NCI-H1092 treated with DMSO at 0.1 percent for 48 hours (cell line): Measurements from ENCODE around the gene PA2G4.
"Not testable (repeated sequence)": the region's sequence is repeated elsewhere in the genome, so short reads cannot be mapped to it uniquely, and the experiment has no call there.

Experiments used
- DNase-seq: peaks from one replicate; lab custom pipeline; 2025; lab: John Stamatoyannopoulos, UW

The PA2G4 gene

DNA sequence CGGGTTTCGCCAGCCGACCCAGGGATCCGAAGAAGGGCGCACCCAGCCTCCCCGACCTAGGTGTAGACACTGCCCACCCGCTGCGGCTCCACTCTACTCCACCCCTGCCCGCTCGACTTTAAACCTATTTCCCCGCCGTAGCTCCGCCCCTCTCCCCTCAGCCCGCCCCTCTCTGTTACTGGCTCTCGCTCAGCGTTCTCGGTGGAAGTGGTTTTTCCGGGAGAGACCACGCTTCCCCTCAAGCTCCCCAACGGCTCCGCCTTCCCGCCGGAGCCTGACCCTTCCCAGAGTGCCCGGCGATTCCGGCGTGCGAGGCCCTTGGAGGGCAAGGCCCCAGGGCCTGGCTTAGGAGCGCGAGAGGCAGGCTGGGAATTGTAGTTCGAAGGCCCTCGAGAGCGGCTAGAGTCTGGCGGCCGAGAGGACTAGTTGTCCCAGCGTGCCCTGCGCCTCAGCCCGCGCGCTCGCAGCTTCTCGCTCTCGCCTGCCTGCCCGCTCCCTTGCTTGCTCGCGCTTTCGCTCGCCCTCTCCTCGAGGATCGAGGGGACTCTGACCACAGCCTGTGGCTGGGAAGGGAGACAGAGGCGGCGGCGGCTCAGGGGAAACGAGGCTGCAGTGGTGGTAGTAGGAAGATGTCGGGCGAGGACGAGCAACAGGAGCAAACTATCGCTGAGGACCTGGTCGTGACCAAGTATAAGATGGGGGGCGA is at the start of gene PA2G4:
Gene PA2G4 (plus strand): TSS at position 451 of the 706 bp plus-strand sequence. CDS start 179 bp downstream, at position 630.
- peak; percentile 96 for DNase-seq

- DNase-seq = not testable (repeated sequence)
Observed at GRCh38 chr12:56059964-56060363, 44.4 kb upstream of the PA2G4 start.

- DNase-seq = no peak
Observed at GRCh38 chr12:56061982-56062381, 42.4 kb upstream of the PA2G4 start.

GRCh38 chr12:56062996-56063395 is 41.4 kb upstream of the PA2G4 start:
- no peak for DNase-seq

DNA sequence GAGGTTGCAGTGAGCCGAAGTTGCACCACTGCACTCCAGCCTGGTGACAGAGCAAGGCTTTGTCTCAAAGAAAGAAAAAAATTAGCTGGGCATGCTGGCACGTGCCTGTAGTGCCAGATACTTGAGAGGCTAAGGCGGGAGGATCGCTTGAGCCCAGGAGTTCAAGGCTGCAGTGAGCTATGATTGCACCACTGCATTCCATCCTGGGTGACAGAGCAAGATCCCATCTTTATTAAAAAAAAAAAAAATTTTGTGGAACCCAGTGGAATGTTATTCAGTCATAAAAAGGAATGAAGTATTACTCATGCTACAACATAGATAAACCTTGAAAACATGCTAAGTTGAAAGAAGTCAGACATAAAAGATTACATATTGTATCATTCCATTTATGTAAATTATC is 32.7 kb upstream of the PA2G4 start:
- no peak for DNase-seq

DNA sequence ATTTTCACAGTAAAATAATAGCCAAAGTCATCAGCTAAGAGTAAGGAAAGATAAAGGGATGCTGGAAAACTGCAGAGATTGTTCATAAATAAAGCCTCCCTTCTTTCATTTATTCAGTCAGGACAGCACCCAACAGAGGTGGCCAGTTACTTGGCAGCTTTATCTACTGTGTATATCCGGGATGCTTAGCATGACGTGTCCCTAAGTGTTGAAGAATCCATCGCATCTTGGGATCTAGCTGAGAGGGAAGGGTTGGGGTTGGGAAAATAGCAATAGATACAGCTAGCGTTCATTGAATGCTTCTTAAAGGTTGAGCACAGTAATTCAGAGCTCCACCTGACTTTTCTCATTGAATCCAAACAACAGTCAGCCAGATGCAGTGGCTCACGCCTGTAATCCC is 30.0 kb upstream of the PA2G4 start:
- DNase-seq = no peak

DNA sequence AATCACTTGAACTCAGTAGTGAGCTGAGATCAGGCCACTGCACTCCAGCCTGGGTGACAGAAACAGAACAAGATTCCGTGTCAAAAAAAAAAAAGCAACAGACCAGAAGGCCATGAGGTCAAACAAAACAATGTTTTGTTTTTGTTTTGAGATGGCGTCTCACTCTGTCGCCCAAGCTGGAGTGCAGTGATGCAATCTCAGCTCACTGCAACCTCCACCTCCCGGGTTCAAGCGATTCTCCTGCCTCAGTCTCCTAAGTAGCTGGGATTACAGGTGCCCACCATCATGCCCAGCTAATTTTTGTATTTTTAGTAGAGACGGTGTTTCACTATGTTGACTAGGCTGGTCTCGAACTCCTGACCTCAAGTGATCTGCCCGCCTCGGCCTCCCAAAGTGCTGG is 26.4 kb upstream of the PA2G4 start:
- DNase-seq = not testable (repeated sequence)

DNA sequence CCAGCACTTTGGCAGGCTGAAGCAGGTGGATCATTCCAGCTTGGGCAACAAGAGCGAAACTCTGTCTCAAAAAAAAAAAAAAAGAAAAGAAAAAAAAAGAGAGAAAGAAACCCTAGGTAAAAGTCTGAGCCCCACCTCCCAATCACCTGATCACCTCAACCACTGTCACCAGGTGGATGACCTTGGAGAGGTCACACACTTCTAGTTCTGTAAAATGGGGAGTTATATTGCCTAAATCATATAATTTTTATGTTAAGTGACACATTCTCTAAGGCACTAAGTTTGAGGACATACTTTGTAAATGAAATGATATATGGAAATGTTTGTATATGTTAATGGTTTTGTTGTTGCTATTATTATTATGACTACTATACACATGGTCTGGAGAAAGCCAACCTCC is 25.9 kb upstream of the PA2G4 start:
- no peak for DNase-seq

- peak; percentile 16 for DNase-seq
Observed at GRCh38 chr12:56078931-56079722, 25.2 kb upstream of the PA2G4 start.

- DNase-seq = peak; percentile 2
Observed at GRCh38 chr12:56079723-56080555, 24.4 kb upstream of the PA2G4 start, which contains the start of gene ERBB3. TSS of gene ERBB3 (plus strand) at chr12:56080165. CDS start at chr12:56080301, 136 bp downstream.

DNA sequence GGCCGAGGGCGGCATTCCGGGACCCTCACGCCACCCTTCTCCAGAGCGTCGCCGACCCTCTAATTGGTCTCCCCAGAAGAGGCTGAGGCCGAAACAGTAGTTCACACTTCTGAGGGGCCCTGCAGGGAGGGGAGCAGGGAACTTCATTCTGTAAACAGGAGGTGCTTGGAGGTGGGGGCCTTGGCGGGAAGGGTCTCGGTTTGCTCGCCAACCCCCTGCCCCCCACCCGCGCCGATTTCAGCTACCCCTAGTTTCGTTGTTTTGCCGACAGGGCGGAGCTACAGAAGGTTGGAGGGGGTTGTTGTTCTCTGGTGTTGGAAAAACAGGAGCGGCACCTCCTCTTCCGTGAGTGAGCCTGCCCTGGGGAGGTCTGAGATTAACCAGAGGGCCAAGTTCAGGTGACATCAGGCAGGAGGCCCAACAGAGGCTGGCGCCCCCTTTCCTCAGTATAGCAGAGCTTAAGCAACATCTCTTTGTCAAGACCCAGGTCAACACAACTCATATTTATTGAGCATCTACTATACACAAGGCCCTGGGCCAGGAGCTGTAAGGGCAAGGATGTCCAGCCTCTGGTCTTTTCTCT is 23.7 kb upstream of the PA2G4 start:
- DNase-seq = no peak

DNA sequence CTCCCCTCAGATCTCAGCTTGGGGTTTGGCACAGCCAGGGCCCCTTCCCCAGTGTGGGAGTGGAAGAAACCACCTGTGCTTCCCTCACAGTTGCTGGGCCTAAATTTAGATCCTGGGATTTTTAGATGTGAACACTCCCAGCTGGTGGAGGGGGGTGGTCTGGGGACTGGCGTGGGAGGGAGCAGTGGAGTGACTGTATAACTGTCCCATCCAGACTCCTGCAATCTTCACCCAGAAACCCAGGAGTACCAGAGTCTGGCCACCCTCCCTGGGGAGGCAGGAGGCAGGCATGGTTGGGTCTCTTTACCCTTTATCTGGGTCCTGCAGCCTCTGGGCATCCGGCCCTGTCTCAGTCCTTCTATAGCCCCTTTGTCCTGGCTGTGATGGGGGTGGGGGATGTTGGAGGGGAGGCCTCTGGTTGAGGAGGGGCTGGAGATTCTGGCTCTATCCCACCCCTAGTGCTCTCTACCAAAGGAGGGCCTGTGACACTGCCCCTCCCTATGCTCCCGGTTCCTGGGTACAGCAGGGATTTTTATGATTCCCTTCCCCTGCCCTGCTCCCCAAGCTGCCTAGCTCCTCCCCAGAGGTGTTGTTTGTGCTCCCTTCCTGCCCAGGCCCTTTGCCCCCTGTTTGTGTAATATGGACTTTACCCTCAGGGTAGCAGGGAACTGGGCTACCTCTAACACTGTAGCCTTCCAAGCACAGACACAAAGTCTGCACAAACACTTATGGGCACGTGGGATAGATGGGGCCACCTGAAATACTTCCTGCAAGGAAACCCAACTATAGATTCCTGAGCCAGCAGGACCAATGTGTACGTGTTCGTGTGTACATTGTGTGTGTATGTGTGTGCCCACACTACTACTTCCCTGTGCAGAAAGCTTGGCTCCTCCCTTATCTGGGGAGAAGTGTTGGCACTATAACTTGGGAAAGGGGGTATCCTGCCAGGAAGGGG is 22.7 kb upstream of the PA2G4 start:
- no peak for DNase-seq

DNA sequence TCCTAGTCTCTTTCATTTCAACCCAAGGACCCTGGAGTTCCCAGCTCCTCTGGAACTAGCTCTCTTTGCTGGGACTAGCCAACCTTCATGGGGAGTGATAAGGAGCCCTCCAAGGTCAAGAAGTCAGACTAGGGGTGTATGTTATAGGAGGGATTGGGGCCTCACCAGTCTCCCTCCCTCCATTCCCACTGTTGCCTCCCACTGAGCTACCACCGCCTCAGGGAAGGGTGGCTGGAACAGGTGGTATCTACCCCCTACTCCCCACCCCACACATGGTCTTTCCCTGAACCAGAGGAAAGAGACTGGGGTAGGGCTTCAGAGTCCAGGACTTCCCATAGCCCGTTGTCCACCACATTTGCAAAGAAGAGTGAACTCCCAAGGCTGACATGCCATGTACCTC is 22.0 kb upstream of the PA2G4 start:
- DNase-seq = no peak

GRCh38 chr12:56082967-56083366 is 21.4 kb upstream of the PA2G4 start:
- no peak for DNase-seq

DNA sequence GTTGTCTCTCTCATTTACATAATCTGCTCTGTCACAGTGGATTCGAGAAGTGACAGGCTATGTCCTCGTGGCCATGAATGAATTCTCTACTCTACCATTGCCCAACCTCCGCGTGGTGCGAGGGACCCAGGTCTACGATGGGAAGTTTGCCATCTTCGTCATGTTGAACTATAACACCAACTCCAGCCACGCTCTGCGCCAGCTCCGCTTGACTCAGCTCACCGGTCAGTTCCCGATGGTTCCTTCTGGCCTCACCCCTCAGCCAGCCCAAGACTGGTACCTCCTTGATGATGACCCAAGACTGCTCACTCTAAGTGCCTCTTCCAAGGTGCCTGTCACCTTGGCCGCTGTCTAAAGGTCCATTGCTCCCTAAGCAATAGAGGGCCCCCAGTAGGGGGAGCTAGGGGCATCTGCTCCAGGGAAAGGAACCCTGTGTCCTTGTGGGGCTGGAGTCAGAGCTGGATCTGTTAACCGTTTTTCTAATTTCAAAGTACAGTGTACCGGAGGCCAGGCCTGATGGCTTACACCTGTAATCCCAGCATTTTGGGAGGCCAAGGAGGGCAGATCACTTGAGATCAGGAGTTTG is 19.3 kb upstream of the PA2G4 start:
- DNase-seq = no peak

- DNase-seq = no peak
Observed at GRCh38 chr12:56086096-56086495, 18.3 kb upstream of the PA2G4 start.

GRCh38 chr12:56086608-56087007 is 17.8 kb upstream of the PA2G4 start:
- no peak for DNase-seq

DNA sequence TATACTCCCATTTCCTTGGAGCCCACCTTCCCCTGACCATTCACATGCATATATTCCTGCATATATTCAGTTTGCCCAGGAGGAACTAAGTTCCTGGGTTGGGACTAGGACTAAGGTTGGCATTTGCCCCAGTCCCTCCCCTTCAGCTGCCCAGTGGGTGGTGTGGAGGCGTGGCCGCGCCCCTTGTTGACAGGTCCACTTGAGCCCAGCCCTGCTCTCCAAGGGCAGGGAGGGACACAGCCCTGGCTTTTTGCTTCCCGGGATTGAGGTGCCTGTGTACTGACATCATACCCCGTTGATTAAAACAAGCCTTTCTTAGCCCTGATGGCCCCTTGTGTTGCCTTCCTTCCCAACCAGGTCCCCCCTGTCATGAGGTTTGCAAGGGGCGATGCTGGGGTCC is 17.1 kb upstream of the PA2G4 start:
- DNase-seq = no peak

DNA sequence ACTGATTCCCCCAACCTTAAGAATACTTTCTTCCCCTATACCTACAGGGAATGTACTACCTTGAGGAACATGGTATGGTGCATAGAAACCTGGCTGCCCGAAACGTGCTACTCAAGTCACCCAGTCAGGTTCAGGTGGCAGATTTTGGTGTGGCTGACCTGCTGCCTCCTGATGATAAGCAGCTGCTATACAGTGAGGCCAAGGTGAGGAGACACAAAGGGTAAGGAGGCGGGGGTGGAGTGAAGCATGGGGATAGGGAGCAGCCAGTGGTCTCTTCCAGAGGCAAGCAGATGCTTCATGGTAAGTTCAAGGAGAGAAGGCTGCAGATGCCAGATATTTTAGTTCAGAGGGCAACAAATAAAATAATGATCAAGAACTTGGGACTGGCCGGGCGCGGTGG is 6.6 kb upstream of the PA2G4 start:
- DNase-seq = no peak

GRCh38 chr12:56098592-56098991 is 5.8 kb upstream of the PA2G4 start:
- no peak for DNase-seq

DNA sequence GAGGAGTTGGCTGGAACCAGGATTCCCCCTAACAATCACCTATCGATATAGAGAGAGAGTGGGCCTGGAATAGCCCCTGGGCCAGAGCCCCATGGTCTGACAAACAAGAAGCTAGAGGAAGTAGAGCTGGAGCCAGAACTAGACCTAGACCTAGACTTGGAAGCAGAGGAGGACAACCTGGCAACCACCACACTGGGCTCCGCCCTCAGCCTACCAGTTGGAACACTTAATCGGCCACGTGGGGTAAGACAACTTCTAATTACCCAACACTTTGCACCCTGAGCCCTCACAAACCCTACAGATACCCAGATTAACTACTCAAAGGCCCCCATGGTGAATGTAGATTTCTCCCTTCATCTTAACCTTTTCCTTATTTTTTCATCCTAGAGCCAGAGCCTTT is 4.6 kb upstream of the PA2G4 start:
- DNase-seq = no peak
